Left lung (tissue), 10 donors: ENCODE measurements around the gene NEUROG2. TPM values are rescaled to one million over a fixed set of nuclear protein-coding genes. Genes with fewer than 3 reads are reported as not detected.

Experiments used
- ATAC-seq: fragments of 200-7000 bp; cut with Tn5 transposase; one replicate; pipeline ENCODE4 v1.9.1; 2020; ENCODE audit warnings: moderate library complexity
- DNase-seq, 4 donors: peaks; one replicate each; pipeline ENCODE4 v3.0.0-alpha.2; 2013 to 2020
- H3K27ac ChIP-seq, 2 donors: fragments of 200-600 bp; sonication (generic) in 1 of 2; one replicate each; pipeline versions ENCODE4 v1.5.0 to v1.8.0; 2020 to 2021
- H3K27me3 ChIP-seq, 2 donors: fragments of 200-600 bp; sonication (generic) in 1 of 2; one replicate each; pipeline versions ENCODE4 v1.5.0 to v1.8.0; 2020 to 2021
- H3K36me3 ChIP-seq, 2 donors: fragments of 200-600 bp; sonication (generic) in 1 of 2; one replicate each; pipeline versions ENCODE4 v1.5.0 to v1.8.0; 2020 to 2021
- H3K4me1 ChIP-seq, 2 donors: fragments of 200-600 bp; one replicate each; pipeline ENCODE4 v1.8.0; 2021
- H3K4me3 ChIP-seq, 2 donors: fragments of 200-600 bp; sonication (generic) in 1 of 2; one replicate each; pipeline versions ENCODE4 v1.5.0 to v1.8.0; 2020 to 2021; ENCODE audit warnings: mild to moderate bottlenecking in 1 of 2
- H3K9me3 ChIP-seq, 2 donors: fragments of 200-600 bp; sonication (generic) in 1 of 2; one replicate each; pipeline versions ENCODE4 v1.5.0 to v1.8.0; 2020 to 2021
- CTCF ChIP-seq, 2 donors: fragments of 200-600 bp; sonication (generic) in 1 of 2; IDR thresholded peaks; one replicate each; pipeline versions ENCODE4 v1.5.0 to v1.8.0; 2021; ENCODE audit warnings: antibody characterized with exemption in 2 of 2
- intact Hi-C, 2 donors: fragments of 100-400 bp; cut with DNase I; formaldehyde crosslinking; loops; one replicate each; pipeline versions ENCODE4 v1.11.2 to v1.14.2; 2022
- polyA plus RNA-seq, 6 donors: library from polyadenylated mRNA; unstranded; fragments of 120-200 nt; gene quantifications; one replicate each; pipeline ENCODE4 v1.2.1, GENCODE V29; 2013; ENCODE audit not compliant: insufficient read length in 6 of 6
- total RNA-seq, 2 donors: library from RNA; stranded (reverse); fragmentation: NEBNext Ultra II Directional; extraction: Animal tissue kit (Norgen Biotek cat#: 25700); gene quantifications; one replicate each; pipeline ENCODE4 v1.2.1, GENCODE V29; 2021
- donor health status: DM: no; HTN: yes; CAD: no.
- donor health status: DM: no; HTN: no; CAD: no.

Gene NEUROG2
- total and polyA plus RNA-seq, 8 donors, result not detected

DNA sequence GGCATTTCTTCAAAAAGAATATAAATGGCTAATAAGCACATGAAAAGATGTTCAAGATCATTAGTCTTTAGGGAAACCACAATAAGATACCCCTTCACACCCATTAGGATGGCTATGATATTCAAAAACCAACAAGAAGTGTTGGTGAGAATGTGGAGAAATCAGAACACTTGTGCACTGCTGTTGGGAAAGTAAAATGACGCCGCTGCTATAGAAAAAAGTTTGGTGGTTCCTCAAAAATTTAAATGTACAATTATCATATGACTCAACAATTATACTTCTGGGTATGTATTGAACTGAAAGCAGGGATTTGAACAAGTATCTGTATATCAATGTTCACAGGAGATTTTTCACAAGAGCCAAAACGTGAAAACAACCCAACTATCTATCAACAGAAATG is 29.4 kb upstream of the NEUROG2 start:
- no peak for ATAC-seq
- Histone ChIP-seq H3K4me3 (no peak overlapping the region), H3K27ac (no peak overlapping the region), H3K4me1 (no peaks in the 10 kb centered on the region), H3K9me3 (no peaks in the 10 kb centered on the region), H3K36me3 (no peaks in the 10 kb centered on the region), H3K27me3 (no peaks in the 10 kb centered on the region)
- no peak for DNase-seq
- intact Hi-C loops, result no loop called here
- no peak for TF ChIP-seq CTCF (IDR thresholded peaks at IDR 0.05)

GRCh38 chr4:112540695-112541094 is 24.7 kb upstream of the NEUROG2 start:
- no peaks in the 10 kb centered on the region for H3K9me3 ChIP-seq
- no peak for TF ChIP-seq CTCF (IDR thresholded peaks at IDR 0.05)
- intact Hi-C loops, result no loop called here
- no peak overlapping the region for H3K4me3 ChIP-seq
- no peaks in the 10 kb centered on the region for H3K27me3 ChIP-seq
- H3K27ac ChIP-seq, result no peak overlapping the region
- no peaks in the 10 kb centered on the region for H3K4me1 ChIP-seq
- no peak for ATAC-seq
- H3K36me3 ChIP-seq, result no peaks in the 10 kb centered on the region
- no peak for DNase-seq

DNA sequence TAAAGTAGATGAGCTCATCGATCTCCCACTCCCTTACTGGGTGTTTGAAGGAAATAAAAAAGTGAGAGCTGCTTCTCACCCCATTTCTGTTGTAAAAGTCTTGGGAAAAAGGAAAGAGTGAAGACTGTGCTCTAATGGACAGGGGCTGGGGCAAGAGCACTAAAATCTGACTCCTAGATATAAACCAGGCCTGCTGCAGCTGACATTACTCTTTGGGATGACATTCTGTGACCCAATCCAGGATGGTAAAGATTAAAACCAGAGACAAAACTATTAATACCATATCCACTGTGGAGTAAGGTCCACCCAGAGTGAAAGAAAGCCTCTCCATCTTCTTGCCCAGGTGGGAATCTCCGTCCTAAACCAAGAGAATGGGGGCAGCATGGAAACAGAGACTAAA is 20.1 kb upstream of the NEUROG2 start:
- ATAC-seq (no peak), DNase-seq (no peak)
- intact Hi-C loops, result no loop called here
- Histone ChIP-seq H3K27ac (no peak overlapping the region), H3K36me3 (no peaks in the 10 kb centered on the region), H3K27me3 (no peaks in the 10 kb centered on the region), H3K9me3 (no peaks in the 10 kb centered on the region), H3K4me3 (no peak overlapping the region), H3K4me1 (no peaks in the 10 kb centered on the region)
- TF ChIP-seq CTCF (IDR thresholded peaks at IDR 0.05), result no peak

- Histone ChIP-seq H3K9me3 (no peaks in the 10 kb centered on the region), H3K4me1 (no peaks in the 10 kb centered on the region), H3K36me3 (no peaks in the 10 kb centered on the region), H3K27me3 (peaks cover 0 to 15% of the 10 kb centered on the region in 2 donors), H3K4me3 (no peak overlapping the region), H3K27ac (no peak overlapping the region)
- TF ChIP-seq CTCF (IDR thresholded peaks at IDR 0.05), result no peak
- intact Hi-C loops, result no loop called here
- ATAC-seq, result no peak
- no peak for DNase-seq
Measured at GRCh38 chr4:112532267-112532666, 16.3 kb upstream of the NEUROG2 start.

GRCh38 chr4:112531146-112531545 is 15.2 kb upstream of the NEUROG2 start:
- DNase-seq (no peak), ATAC-seq (no peak)
- Histone ChIP-seq H3K36me3 (no peaks in the 10 kb centered on the region), H3K27me3 (peaks cover 0 to 24% of the 10 kb centered on the region in 2 donors), H3K27ac (no peak overlapping the region), H3K4me1 (no peaks in the 10 kb centered on the region), H3K9me3 (no peaks in the 10 kb centered on the region), H3K4me3 (no peak overlapping the region)
- intact Hi-C loops, result no loop called here
- no peak for TF ChIP-seq CTCF (IDR thresholded peaks at IDR 0.05)
